Activated T-cell treated with anti-CD3 and anti-CD28 coated beads for 48 hours (primary cell): ENCODE measurements around the gene OR10W1.

Source experiments
- DNase-seq: peaks from one replicate; pipeline ENCODE4 v3.0.0-alpha.2; 2020; ENCODE audit warnings: low read depth

Gene OR10W1, protein sequence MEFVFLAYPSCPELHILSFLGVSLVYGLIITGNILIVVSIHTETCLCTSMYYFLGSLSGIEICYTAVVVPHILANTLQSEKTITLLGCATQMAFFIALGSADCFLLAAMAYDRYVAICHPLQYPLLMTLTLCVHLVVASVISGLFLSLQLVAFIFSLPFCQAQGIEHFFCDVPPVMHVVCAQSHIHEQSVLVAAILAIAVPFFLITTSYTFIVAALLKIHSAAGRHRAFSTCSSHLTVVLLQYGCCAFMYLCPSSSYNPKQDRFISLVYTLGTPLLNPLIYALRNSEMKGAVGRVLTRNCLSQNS

DNA sequence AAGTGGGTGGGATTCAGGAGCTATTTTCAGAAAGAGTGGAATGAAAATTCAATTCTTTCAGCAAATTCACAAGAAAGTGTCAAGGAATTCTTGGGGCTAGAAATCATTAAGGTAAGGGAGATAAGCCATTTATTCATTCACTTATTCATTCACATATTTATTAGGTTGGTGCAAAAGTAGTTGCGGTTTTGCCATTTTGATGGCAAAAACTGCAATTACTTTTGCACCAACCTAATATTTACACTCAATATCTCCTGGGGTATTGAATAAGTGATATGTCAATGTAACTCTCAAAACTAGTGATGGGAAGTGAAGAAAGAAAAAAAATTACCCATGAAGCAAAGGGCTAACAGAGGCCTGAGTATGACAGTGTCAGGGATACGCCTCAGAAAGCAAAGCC lies at the start of gene OR10W1:
Gene OR10W1 (minus strand): TSS at position 119 of the 400 bp plus-strand sequence. CDS start 402 bp downstream, outside the sequence.
- no peak for DNase-seq

DNA sequence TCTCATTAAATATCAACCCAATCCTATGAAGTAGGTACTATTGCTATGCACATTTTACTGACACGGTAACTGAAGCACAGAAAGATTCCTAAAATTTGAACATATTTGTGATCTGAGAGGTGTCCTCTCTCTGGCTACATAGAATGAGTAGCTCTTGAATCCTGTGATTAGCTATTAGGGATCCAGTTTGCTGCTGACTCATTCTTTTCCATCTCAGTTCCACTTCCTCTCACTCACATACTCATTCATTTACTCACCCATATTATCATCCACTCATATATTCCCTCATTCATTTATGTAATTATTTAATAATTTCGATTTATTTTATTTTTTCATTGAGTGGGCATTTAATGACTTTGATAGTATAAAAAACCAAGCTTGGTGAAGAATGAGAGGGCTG lies 48.1 kb upstream of the OR10W1 start:
- no peak for DNase-seq

DNA sequence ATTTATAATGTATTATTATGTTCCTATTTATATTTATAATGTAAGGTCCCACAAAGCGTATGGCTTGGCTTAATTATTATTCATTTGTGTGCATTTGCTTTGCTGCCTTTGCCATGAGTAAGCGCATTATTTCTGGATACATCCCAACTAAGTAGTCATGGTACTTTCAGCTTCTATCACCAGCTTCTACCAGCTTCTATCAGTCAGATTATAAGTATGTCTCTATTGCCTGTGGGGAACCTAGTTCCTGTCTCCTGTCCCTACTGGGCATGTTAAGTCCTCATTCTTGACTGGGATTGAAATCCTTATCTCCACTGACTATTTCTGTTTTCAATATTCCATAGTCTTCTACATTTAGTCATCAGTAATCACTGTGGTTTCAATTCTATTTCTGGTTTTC lies 33.5 kb upstream of the OR10W1 start:
- DNase-seq: no peak

DNA sequence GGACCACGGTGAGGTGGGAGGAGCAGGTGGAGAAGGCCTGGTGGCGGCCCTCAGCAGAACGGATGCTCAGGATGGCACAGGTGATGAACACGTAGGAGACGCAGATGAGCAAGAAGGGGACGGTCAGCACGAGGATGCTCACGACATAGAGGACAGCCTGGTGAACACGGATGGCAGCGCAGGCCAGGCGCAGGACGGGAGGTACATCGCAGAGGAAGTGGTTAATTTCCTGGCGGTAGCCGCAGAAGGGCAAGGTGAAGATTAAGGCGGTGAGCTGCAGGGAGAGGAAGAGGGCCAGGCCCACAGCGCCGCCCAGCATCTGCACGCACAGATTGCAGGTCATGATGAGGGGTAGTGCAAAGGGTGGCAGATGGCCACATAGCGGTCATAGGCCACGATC lies 24.0 kb upstream of the OR10W1 start:
- DNase-seq: no peak

DNA sequence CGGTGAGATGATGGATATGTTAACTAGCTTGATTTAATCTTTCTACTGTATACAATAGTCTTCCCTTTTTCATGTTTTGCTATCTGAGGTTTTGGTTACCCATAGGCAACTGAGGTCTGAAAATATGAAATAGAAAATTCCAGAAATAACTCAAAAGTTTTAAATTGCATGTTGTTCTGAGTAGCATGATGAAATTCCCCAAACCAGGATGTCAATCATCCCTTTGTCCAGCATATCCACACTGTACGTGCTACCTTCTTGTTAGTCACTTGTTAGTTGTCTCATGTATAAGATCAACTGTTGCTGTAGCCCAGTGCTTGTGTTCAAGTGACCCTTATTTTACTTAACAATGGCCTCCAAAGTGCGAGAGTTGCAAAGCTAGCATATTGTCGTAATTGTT lies 21.2 kb upstream of the OR10W1 start:
- DNase-seq: no peak

DNA sequence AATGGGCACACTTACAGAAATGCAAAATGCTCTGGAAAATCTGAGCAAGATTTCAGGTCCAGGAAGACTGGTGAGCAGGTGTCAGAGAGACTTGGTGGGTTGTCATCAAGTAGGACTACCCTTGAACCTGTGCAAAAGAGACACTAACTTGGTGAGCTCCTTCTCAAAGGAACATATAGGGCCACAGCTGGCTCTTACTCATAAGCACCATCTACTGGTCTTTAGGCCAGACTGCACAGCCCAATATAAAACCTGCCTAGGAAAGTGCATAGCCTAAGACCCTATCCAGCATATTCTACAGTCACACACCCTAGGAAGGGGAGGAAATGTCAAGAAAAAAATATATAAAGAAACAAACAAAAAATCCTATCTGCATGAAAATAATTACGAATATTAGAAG lies 18.2 kb upstream of the OR10W1 start:
- no peak for DNase-seq

DNA sequence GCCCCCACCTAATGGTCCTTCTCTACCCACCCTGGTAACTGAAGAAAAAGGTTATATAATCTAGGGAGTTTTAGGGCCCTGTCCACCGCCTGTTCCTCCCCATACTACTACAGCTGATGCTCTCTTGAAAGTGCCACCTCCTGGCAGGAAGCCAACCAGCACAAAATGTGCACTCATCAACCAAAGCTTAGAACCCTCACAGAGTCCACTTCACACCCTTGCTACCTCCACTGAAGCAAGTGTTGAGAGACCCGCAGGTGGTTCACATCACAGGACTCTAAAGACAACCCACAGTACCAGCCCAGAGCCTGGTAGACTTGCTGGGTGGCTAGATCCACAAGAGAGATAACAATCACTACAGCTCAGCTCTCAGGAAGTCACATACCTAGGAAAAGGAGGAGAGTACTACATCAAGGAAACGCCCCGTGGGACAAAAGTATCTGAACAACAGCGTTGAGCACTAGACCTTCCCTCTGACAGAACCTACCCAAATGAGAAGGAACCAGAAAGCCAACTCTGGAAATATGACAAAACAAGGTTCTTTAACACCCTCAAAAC lies 17.5 kb upstream of the OR10W1 start:
- no peak for DNase-seq

DNA sequence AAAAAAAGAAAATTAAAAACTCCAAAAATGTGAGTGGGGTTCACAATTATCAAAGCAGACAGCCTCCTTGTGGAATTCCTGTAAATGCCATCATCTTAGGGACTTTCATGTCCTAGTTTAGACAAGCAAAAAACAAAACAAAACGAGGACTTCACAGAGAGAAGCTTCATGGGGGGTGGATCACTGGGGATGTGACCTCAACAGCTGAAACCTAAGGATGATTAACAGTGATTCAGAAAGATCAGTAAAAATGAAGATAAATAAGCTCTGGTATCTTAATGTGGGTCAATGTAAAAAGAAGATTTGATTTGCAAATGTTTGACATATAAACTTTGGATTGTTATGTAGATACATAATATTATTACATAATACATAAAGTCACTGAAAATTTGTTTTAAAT lies 8.1 kb upstream of the OR10W1 start:
- no peak for DNase-seq

DNA sequence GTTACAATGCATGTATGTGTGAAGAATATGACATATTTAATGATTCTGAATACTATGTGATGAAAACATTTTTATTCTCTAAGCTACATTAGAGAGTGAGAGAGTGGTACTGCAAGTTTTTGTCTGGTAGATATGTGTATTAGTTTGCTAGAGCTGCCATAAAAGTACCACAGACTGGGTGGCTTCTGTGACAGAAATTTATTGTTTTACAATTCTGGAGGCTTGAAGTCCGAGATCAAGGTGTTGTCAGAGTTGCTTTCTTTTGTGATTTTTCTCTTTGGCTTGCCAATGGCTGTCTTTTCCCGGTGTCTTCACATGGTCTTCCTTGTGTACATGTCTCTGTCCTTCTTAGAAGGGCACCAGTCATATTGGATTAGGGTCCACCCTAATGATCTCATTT lies 6.9 kb upstream of the OR10W1 start:
- no peak for DNase-seq

DNA sequence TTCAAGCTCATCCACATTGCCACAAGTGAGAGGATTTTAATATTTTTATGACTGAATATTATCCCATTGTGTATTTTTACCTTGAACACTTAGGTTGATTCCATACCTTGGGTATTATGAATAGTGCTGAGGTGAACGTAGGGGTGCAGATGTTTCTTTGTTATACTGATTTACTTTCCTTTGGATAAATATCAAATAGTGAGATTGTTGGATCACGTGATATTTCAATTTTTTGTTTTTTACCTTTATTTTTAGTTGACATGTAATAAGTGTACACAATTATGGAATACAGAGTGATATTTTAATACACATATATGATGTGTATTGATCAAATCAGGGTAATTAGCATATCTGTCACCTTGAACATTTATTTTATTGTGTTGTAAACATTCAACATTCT lies 8.1 kb downstream of the OR10W1 start:
- no peak for DNase-seq

DNA sequence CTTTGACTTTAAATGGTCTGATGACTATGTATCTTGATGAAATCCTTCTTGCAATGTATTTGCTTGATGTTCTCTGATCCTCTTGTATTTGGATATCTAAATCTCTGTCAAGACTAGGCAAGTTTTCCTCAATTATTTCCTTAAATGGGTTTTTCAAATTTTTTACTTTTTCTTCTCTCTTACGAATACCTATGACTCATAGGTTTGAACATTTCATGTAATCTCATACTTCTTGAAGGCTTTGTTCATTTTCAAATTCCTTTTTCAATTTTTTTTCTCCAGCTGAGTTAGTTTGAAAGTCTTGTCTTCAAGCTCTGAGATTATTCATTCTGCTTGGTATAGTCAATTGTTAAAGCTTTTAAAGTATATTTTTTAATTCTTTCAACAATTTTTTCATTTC lies 13.1 kb downstream of the OR10W1 start:
- DNase-seq: no peak

DNA sequence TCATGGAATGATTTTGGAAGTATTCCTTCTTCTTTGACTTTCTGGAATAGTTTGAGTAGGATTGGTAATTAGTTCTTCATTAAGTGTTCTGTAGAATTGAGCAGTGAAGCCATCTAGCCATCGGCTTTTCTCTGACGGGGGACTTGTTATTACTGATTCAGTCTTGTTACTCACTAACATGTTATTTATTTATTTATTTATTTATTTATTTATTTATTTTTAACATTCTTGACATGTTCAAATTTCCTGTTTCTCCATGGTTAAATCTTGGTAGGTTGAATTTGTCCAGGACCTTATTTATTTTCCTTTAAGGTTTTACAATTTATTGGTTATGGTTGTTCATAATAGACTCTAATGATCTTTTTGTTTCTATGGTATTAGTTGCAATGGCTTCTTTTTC lies 24.1 kb downstream of the OR10W1 start:
- no peak for DNase-seq

DNA sequence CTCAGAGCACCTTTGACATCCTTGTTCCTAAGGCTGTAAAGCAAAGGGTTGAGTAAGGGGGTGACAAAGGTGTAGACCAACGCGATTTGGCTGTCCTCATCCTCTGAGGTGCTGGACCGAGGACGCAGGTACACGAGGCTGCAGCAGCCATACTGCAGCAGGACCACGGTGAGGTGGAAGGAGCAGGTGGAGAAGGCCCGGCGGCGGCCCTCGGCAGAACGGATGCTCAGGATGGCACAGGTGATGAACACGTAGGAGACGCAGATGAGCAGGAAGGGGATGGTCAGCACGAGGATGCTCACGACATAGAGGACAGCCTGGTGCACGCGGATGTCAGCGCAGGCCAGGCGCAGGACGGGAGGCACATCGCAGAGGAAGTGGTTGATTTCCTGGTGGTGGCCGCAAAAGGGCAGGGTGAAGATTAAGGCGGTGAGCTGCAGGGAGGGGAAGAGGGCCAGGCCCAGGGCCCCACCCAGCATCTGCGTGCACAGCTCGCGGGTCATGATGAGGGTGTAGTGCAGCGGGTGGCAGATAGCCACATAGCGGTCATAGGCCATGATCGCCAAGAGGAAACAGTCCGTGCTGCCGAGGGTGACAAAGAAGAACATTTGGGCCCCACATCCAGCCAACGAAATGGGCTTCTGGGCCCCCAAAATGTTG lies 40.0 kb downstream of the OR10W1 start:
- no peak for DNase-seq

DNA sequence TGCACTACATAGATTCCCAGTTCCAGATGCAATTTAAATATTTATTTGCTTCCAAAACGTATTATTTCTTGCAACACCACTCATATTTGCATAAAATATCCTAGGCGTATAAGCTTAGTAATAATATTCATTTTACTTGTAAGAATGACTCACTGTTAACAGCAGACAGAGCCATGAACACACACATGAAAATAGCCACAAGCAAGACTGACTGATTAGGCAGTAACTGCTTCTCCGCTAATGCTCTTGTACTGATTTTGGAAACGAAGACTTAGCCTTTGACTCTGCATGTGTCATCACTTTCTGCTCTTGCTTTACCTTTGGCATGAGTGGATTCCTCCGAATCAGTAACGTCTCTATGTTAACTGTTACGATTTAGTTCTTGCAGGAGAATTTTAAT lies 45.3 kb downstream of the OR10W1 start:
- DNase-seq: no peak
